ENCODE measurements around the gene PIK3R4.

The PIK3R4 gene

GRCh38 chr3:130748467-130748861 is 1.8 kb upstream of the PIK3R4 start:
- TF ChIP-seq CTCF (IDR thresholded peaks at IDR 0.05; ENCODE audit: low read depth, low read length, poor library complexity, severe bottlenecking) (no peak), EZH2phosphoT487 (IDR thresholded peaks at IDR 0.05; ENCODE audit: borderline replicate concordance, low read length) (no peak)
- Histone ChIP-seq H4K20me1 (ENCODE audit: control insufficient read depth, insufficient read depth, low read depth, low read length) (no peaks in the 10 kb centered on the region), H3K9me3 (ENCODE audit: control insufficient read depth, insufficient read depth, low read length) (no peaks in the 10 kb centered on the region), H3K27ac (ENCODE audit: low read depth, low read length) (no peak overlapping the region), H3K79me2 (ENCODE audit: control insufficient read depth, low read length) (peaks cover 40% of the 10 kb centered on the region), H3F3A (ENCODE audit: control insufficient read depth, insufficient read depth) (peaks cover 6% of the 10 kb centered on the region; the same call in 1 of the 2 replicates), H3K4me2 (ENCODE audit: low read length) (peak overlapping the region; percentile 67), H3K27me3 (ENCODE audit: control insufficient read depth, low read length) (no peaks in the 10 kb centered on the region), H3K9me2 (replicated peaks; ENCODE audit: control insufficient read depth, low read length) (no peaks in the 10 kb centered on the region), H3K36me3 (ENCODE audit: control insufficient read depth, low read length) (peaks cover 11% of the 10 kb centered on the region), H3K4me3 (ENCODE audit: low read length) (peak overlapping the region; percentile 68), H3K4me1 (ENCODE audit: control insufficient read depth, low read length) (peaks cover 34% of the 10 kb centered on the region)

GRCh38 chr3:130743354-130743753 is 3.3 kb downstream of the PIK3R4 start:
- TF ChIP-seq EZH2phosphoT487 (IDR thresholded peaks at IDR 0.05; ENCODE audit: borderline replicate concordance, low read length) (no peak), CTCF (IDR thresholded peaks at IDR 0.05; ENCODE audit: low read depth, low read length, poor library complexity, severe bottlenecking) (no peak)
- Histone ChIP-seq H4K20me1 (ENCODE audit: control insufficient read depth, insufficient read depth, low read depth, low read length) (no peaks in the 10 kb centered on the region), H3K4me2 (ENCODE audit: low read length) (no peak overlapping the region; the same call in 1 of the 2 replicates), H3K9me3 (ENCODE audit: control insufficient read depth, insufficient read depth, low read length) (no peaks in the 10 kb centered on the region), H3F3A (ENCODE audit: control insufficient read depth, insufficient read depth) (peaks cover 3% of the 10 kb centered on the region; the same call in 1 of the 2 replicates), H3K27ac (ENCODE audit: low read depth, low read length) (no peak overlapping the region), H3K4me3 (ENCODE audit: low read length) (no peak overlapping the region), H3K27me3 (ENCODE audit: control insufficient read depth, low read length) (no peaks in the 10 kb centered on the region), H3K79me2 (ENCODE audit: control insufficient read depth, low read length) (peaks cover 83% of the 10 kb centered on the region), H3K9me2 (replicated peaks; ENCODE audit: control insufficient read depth, low read length) (no peaks in the 10 kb centered on the region), H3K4me1 (ENCODE audit: control insufficient read depth, low read length) (peaks cover 30% of the 10 kb centered on the region), H3K36me3 (ENCODE audit: control insufficient read depth, low read length) (peaks cover 31% of the 10 kb centered on the region)

GRCh38 chr3:130741946-130742610 is 4.6 kb downstream of the PIK3R4 start:
- H3K4me2 ChIP-seq (ENCODE audit: low read length), result no peak overlapping the region
- no peaks in the 10 kb centered on the region for H4K20me1 ChIP-seq (ENCODE audit: control insufficient read depth, insufficient read depth, low read depth, low read length)
- no peak overlapping the region for H3K27ac ChIP-seq (ENCODE audit: low read depth, low read length)
- no peaks in the 10 kb centered on the region for H3K9me2 ChIP-seq (replicated peaks; ENCODE audit: control insufficient read depth, low read length)
- H3K36me3 ChIP-seq (ENCODE audit: control insufficient read depth, low read length), result peaks cover 34% of the 10 kb centered on the region
- H3K27me3 ChIP-seq (ENCODE audit: control insufficient read depth, low read length), result no peaks in the 10 kb centered on the region
- no peak overlapping the region for H3K4me3 ChIP-seq (ENCODE audit: low read length)
- peaks cover 30% of the 10 kb centered on the region for H3K4me1 ChIP-seq (ENCODE audit: control insufficient read depth, low read length)
- H3K9me3 ChIP-seq (ENCODE audit: control insufficient read depth, insufficient read depth, low read length), result no peaks in the 10 kb centered on the region
- TF ChIP-seq CTCF (IDR thresholded peaks at IDR 0.05; ENCODE audit: low read depth, low read length, poor library complexity, severe bottlenecking) (no peak), EZH2phosphoT487 (IDR thresholded peaks at IDR 0.05; ENCODE audit: borderline replicate concordance, low read length) (no peak)
- H3K79me2 ChIP-seq (ENCODE audit: control insufficient read depth, low read length), result peaks cover 92% of the 10 kb centered on the region
- H3F3A ChIP-seq (ENCODE audit: control insufficient read depth, insufficient read depth), result peaks cover 3% of the 10 kb centered on the region; the same call in 1 of the 2 replicates
